ENCODE results near the gene TRIM26. TPM values are rescaled to one million over a fixed set of nuclear protein-coding genes. Genes with fewer than 3 reads are reported as not detected.
A peak's percentile ranks its signal among the peaks of the same experiment; 100 is the strongest.

The TRIM26 gene
- total RNA-seq, 1 experiment from 2014 or later, result 66.5 TPM

DNA sequence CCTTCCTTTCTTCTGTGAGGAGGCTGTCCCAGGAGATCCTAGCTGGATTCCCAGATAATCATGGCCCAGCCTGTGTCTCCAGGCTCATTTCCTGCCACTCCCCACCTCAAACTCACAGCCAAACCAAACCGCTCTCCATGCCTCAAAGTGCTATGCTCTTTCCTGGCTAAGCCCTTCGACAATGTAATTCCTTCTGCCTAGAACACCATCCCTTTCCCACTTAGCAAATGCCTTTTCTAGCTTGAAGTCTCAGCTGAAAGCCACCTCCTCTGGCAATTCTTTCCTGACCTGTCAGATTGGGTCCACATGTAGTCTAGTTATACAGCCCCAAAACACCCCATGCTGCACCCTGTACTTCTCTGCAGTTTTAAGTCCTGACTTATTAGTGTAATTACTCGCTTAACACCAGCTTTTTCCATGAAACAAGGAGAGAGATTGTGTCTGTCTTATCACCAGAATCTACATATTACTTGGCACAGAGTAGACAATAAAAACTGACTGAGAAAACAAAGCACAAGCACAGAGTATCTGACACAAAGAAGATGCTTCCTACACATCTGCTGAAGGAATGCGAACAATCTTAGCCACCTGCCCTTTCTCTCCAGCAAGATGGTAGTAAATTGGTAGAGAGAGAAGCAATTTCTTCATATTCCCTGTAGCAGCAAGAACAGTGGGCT, 5.4 kb downstream of the TRIM26 start:
- peak; percentile 56 for DNase-seq (ENCODE audit: low read depth)

DNA sequence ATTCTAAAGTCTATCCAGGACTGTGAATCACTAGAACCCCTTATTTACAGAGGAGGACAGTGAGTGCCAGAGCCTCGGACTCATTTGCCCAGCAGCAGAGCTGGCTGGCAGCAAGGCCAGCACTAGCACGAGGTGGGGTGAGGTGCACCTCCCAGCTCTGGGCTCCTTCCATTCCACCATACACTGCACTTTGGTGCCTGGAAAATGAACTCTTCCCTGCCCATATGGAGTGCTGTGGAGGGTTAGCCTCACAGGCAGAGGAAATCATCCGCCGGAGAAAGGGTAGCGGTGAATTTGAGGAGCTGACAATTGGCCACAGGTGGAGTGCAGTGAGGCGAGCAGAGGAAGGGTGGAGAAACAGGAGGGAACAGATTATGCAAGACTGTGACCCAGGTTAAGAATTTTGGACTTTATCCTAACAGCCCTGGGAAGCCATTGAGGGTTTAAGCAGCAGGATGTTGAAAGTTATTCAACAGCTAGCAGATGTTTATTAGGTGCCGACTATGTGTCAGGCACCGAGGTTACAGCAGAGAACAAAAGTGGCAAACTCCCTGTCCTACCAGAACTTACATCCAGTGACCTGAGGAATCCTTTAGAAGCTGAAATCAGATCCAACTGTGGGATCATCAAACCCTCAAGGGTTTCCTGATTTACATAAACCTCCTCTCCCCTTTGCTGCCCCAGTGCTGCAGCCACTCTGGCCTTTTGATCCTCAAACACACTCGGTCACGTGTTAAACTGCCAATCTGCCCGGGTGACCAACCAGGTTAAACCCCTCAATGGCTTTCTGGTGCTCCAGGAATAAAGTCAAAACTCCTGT, 6.2 kb downstream of the TRIM26 start:
- DNase-seq (ENCODE audit: low read depth), result no peak

DNA sequence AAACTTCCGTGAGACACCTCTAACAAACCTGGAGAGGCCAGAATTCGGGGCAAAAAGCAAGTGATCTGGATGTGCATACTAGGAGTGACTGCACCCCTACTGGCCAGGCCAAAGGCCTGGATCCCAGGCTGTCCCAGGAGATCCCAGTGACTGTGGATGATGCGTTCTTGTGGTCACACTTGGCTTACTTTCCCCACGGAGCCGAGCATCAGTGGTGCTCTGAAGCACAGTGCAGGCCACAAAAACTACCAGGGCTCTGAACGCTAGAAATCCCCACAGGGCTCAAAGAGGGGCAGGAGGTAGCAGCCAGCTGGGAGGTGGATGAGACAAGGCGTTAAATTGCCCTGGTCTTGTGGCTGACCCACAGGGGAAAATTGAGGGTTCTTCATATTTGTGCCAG, 7.1 kb downstream of the TRIM26 start:
- DNase-seq (ENCODE audit: low read depth), result no peak

DNA sequence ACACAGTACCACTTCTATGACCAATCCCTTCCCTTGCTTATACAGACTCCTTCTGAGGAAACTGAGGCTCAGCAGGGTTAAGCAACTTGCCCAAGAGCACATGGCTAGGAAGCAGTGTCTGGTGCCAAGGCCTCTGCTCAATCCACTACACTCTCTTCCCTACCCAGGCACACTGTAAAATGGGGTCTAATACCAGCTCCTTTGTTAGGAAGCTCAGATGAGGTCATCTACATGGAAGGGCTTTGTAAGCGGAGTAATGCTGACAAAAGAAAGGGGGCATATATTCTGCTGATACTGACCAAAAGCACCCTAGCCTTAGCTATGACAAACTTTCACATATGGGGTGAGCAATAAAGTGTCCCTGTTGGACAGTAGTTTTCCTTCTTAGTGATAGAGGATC, 9.1 kb downstream of the TRIM26 start:
- DNase-seq (ENCODE audit: low read depth), result no peak

DNA sequence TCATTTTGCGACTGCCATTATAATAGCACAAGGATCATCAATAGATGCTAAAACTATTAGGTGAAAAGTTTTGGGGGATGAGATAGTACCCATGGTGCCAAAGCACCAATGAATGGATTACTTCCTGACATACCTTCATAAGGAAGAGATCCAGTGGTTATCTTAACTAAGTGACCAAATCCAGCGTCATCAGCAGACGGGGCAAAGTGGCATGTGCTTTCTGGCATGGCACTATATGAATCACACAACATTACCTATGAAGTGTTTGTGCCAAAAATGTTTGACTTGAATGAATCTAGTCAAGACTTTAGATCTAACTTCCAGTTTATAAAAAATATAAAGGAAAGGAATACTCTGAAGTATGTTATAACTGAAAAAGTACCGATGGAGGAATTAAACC, 10.8 kb downstream of the TRIM26 start:
- DNase-seq (ENCODE audit: low read depth), result no peak

DNA sequence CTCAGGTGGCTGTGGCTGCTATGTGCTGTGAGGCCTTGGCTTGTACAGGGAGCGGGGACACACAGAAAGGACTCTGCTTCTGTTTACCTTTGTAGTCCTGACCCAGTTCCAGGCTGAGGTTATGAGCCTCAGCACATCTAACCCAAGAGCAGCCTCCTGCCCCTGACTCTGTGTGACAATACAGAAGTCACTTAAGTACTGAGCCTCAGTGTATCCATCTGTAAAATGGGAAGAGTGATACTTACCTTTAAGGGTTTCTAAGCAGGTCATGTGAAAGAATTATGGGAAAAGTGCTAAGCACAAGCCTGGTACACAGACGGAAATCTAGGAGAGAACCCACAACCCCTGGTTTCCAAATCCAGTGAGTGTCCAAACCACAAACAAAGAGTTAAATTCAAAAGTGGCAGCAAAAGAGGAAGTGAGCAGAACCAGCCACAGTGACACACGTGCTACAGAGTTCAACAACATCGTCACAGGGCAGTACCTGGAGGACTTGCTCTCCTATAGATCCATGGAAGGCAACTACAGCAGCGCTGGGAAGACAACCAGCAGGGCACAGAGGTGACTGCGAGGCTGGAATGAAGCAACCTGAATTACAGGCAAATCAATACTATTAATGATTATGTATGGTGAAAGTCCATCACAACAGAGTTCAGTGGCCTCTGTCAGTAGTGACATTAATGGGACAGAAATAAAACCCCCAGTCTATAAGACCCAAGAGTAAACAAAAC, 12.5 kb downstream of the TRIM26 start:
- no peak for DNase-seq (ENCODE audit: low read depth)

DNA sequence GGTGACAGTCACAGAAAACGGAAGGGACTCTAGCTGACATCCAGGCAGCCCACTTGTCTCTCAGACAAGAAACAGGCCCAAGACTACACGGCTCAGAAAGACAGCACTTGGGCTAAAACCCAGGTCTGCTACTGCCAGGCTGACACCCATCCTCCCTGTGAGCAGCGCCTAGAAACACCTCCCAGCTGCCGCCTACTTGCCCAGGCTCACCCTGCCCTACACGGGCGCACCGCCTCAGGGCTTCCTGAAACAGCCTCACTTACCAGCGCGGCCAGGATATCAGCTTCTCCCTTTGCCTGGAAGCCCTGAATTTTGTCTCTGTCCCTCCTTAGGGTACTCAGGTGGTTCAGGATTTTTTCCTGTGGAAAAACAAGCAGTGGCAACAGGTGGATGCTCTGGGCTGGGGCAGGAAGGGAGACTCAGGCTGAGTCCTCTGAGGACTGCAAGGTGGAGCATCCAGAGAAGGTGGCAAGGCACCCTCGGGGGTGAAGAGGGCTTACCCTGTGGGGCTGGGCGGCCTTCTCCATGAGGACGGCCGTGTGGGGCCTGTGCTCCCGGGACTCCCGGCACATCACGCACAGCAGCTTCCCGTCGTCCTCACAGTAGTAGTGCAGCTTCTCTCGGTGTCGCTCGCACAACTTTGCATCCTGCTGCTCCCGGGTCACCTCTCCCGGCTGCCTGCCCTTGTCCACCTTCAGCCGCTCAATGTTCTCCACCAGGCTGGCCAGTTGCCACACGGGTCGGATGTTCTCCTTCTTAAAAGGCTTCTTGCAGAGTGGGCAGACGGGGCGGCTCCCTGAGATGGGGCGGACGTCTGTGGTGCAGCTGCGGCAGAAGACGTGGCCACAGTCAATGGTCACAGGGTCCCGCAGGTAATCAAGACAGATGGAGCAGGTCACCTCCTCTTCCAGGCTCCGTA, 14.8 kb downstream of the TRIM26 start:
- no peak for DNase-seq (ENCODE audit: low read depth)

DNA sequence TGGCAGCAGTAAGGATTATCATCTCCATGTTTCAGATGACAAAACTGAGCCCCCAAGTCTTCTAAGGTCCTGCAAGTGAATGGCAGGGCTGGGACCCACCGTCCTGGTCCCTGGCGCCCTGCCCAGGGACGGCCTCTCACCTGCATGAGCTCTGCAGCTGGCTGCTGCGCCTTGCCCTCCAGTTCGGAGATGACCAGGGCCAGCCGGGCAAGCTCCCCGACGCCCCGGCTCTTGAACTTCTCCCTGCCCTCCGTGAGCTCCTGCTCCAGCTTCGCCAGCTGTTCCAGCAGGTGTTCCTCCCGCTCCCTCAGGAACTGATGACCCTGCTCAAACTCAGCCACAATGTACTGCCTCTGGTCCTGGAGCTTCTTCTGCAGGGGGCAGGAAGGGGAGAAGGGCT, 16.8 kb downstream of the TRIM26 start:
- no peak for DNase-seq (ENCODE audit: low read depth)

DNA sequence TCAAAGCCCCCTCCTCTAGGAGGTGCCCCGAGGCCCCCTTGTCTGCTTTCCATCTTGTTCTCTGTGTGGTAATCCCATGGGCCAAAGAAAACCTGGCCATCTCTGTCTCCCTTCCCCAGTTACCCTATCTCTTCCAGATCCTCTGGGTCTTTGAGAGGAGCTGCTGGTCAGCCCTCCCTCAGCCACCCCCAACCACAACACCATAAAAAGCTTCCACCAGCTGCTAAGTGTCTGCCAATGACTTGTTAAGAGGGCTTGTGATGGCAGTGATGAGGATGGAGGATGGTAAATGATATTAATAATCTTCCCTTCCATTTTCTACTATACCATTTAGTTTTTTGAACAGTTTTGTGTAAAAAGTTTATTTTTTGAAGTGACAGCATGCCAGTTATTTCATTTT, 17.3 kb downstream of the TRIM26 start:
- DNase-seq (ENCODE audit: low read depth), result no peak

DNA sequence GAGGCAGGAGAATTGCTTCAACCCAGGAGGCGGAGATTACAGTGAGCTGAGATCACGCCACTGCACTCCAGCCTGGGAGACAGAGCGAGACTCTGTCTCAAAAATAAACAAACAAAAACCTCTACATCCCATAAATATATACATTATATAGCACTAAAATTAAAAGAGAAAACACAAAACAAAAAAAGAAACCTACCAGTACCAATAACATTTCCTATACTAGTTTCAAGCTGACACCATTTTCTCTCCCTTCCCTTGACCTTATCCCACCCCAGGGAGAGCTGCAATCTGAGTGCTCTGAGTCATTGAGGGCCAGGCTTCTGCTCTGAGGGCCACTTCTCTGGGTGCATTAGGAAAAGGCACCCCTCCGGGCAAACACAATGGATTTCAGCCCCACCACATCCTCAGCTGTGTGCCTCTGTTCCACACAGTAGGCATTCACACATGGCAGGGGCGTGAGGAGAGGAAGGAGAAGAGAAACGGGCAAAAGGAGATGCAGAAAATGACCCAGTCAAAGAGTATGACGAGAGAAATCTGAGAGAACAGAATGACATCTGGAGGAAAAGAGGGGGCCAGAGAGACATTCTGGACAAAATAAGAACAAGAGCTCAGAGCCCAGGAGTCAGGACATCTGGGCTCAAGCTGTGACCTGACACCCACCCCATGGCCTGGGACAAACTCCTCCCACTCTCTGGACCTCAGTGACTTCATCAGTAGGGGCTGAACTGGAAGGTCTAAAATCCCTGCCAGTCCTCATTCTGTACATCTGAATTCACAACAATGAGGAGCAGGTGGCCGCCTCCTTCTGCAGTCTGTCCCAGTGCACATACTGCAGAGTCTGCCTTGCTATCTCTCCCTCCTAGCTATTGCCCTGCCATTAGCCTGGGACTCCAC, 18.2 kb downstream of the TRIM26 start:
- no peak for DNase-seq (ENCODE audit: low read depth)

DNA sequence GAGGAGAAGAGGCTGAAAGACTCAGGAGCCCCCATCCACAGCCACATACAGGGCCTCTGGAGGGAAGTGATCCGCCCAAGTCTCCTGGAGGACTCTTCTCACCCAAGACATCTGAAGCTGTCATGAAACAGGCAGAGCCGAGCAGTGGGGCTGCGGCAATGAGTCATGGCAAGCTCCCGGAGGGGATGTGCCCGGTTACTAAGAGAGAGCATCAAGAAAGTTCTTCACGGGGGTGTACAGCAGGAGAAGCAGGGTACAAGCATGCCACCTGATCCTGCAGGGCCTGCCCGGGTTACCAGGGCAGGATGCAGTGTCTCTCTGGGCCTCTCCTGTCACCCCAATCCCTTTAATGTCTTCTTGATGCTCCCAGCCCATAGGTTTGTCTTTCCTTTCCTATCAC, 21.1 kb downstream of the TRIM26 start:
- no peak for DNase-seq (ENCODE audit: low read depth)

DNA sequence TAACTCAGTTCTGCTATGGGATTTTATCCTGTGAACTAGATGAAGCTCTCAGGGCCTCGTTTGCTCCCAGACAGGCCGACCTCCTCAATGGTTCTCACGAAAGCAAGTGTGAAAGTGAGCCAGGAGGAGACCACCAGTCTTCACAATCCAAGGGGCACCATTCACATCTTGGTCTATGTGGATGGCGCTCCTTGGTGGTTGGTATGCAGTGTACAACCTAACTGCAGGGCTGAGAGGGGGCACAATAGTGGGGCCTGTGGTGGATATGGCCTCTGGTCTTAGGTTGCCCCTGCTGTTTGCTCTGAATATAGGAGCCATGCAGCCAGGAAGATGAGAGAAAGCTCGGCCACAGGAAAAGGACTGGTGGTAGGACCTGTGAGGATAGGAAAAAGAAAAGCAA, 24.7 kb downstream of the TRIM26 start:
- DNase-seq (ENCODE audit: low read depth), result no peak

DNA sequence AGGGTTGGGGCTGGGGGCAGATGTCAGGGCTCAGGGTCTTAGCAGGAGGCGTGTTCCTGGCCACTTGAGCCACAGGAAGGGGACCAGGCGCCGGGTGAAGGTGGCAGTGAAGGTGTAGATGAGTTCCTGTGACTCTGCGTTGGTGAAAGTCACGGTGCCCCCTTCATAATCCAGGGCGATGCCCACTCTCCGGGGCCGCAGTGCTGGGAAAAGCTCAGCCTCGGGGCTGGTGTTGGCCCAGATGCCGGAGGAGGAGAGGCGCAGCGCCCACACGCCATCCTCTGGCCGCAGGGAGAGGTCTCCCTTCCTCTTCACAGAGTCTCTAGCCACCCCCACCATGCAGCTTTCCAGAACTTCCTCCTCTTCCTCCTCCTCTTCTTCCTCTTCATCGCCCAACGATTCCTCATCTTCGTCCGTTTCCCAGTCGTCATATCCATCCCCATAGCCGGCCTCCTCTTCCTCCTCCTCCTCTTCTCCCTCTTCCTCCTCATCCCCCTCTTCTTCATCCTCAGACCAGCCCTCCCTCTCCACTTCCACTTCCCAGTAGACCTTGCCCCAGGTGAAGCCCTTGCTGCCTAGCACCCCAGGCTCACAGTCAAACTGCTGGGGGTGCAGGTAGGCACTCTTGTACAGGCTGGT, 27.2 kb downstream of the TRIM26 start:
- no peak for DNase-seq (ENCODE audit: low read depth)

DNA sequence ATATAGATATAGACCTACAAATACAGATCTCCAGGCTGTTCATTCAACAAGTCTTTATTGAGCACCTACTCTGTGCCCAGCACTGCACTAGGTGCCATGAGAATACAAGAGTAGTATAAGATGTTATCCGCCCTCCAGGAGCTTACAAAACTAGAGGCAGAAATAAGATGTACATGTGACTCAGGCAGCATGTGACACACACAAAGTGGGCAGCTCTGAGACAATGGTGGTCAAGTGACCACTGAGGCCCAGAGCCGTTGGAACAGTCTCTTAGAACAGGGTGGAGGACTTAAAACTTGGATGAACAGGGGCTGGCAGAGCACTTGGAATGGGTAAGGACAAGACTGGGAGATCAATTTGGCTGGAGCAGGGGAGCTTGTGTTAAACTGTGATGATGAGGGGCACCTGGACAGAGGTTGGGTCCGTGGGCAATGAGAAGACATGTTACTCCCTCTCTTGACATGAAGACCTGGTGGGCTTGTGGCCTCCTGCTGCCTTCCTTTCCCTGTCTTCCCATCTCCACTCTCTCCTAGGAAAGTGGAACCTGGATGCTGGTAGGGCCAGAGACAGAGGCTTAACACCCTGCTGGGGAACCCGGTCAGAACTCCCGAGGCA, 28.7 kb downstream of the TRIM26 start:
- no peak for DNase-seq (ENCODE audit: low read depth)

DNA sequence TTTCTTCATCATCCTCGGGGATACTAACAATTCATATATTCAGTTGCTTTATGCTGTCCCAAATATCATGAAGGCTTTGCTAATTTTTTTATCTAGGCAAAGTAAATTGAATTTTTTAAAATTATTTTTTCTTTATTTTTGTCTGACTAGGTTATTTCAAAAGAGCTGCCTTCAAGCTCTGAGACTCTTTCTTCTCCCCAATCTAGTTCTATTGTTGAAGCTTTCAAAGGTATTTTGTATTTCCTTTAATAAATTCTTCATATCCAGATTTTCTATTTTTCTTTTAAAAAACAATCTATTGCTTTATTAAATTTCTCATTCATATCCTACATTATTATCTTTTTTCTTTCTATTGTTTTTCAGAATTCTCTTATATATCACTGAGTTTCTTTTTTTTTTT, 33.1 kb downstream of the TRIM26 start:
- no peak for DNase-seq (ENCODE audit: low read depth)

DNA sequence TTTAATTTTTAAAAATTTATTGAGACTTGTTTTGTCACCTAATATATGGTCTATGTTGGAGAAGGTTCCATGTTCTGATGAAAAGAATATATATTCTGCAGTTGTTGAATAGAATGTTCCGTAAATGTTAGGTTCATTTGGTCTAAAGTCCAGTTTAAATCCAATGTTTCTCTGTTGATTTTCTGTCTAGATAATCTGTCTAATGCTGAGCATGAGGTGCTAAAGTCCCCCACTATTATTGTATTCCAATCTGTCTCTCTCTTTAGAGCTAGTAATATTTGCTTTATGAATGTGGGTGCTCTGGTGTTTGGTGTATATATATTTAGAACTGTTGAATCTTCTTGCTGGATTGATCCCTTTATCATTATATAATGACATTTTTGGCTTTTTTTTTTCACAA, 34.4 kb downstream of the TRIM26 start:
- DNase-seq (ENCODE audit: low read depth), result no peak

DNA sequence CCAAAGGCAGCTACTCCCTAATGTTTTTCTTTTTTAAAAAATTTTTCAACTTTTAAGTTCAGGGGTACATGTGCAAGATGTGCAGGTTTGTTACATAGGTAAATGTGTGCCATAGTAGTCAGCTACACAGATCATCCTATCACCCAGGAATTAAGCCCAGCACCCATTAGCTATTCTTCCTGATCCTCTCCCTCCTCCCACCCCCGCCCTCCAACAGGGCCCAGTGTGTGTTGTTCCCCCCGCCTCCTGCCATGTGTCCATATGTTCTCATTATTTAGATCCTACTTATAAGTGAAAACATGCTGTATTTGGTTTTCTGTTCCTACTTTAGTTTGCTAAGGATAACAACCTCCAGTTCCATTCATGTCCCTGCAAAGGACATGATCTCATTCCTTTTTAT, 37.4 kb downstream of the TRIM26 start:
- DNase-seq (ENCODE audit: low read depth), result no peak

DNA sequence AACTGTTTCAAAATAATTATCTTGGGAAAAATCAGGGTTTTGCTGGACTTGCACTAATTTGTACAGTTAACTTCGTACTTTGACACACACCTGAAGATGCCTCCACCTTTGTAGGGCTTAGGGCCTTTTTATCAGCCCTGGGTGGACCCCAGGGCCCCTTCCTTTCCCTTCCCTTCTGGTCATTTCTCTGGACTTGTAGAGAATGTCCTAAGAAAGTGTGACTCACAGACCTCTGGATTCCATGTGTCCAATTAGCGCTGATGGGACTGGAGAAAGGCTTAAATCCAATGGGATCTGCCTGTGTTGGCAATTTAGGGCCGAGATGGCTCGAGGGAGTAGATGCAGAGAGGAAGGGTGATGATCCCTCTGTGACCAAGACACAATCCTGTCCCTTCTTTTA, 40.5 kb downstream of the TRIM26 start:
- DNase-seq (ENCODE audit: low read depth), result no peak

DNA sequence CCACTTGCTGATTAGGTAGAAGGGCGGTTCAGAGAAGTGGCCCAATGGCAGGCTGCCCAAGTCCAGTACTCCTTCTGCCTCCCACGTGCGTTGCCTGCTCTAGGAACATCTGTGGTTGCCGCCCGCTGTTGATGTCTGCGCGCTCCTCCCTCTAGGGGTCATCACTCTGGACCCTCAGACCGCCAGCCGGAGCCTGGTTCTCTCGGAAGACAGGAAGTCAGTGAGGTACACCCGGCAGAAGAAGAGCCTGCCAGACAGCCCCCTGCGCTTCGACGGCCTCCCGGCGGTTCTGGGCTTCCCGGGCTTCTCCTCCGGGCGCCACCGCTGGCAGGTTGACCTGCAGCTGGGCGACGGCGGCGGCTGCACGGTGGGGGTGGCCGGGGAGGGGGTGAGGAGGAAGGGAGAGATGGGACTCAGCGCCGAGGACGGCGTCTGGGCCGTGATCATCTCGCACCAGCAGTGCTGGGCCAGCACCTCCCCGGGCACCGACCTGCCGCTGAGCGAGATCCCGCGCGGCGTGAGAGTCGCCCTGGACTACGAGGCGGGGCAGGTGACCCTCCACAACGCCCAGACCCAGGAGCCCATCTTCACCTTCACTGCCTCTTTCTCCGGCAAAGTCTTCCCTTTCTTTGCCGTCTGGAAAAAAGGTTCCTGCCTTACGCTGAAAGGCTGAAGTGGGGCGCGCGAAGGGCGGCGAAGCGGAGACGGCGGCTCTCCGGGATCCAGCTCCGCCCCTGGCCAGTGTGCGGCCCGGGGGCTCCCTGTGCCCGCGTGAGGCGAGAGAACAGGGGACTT, 41.3 kb downstream of the TRIM26 start:
- DNase-seq (ENCODE audit: low read depth), result peak; percentile 39
